Measurements from ENCODE around the gene CEACAM20.
A peak's percentile ranks its signal among the peaks of the same experiment; 100 is the strongest.

The CEACAM20 gene

DNA sequence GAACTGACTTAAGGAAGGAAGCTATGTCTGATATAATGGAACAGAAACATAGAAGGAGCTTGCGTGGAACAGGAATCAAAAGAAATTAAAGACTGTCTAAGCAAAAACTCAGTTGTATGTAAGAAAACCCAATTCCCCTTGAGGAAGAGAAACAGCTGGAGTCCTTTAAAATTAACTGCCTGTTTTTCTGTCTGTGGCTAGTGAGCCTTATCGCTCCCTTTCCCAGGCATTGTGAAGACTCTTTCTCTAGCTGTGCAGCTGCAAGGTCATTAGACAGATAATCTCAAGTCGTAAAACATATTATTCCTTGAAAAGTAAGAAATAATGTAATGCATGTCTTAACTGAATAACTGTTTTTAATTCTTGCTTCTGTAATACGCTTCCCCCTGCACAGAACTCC, 44.2 kb upstream of the CEACAM20 start:
- ChIA-PET POLR2A (no interaction called here), CTCF (interaction anchor here (0.7 to 1.8 kb wide), 2 partner anchors 9 to 518 kb away, joined by 4 read pairs; no protein-coding TSS in a partner anchor)
- TF ChIP-seq L3MBTL2 (conservative IDR thresholded peaks at IDR 0.05) (no peak), ARNT (IDR thresholded peaks at IDR 0.05) (no peak), HDGF (IDR thresholded peaks at IDR 0.05; ENCODE audit: borderline replicate concordance) (no peak), FOXK2 (IDR thresholded peaks at IDR 0.05) (no peak), ZNF384 (IDR thresholded peaks at IDR 0.05) (no peak), SUZ12 (IDR thresholded peaks at IDR 0.05) (no peak), CTBP1 (IDR thresholded peaks at IDR 0.05; ENCODE audit: borderline replicate concordance) (no peak), FOXA1 (IDR thresholded peaks at IDR 0.05) (no peak), TARDBP (IDR thresholded peaks at IDR 0.05) (no peak), NFRKB (IDR thresholded peaks at IDR 0.05) (no peak), PKNOX1 (IDR thresholded peaks at IDR 0.05) (no peak), BHLHE40 (IDR thresholded peaks at IDR 0.05; ENCODE audit: borderline replicate concordance) (no peak), FOXM1 (IDR thresholded peaks at IDR 0.05; ENCODE audit: borderline replicate concordance) (no peak), SP1 (IDR thresholded peaks at IDR 0.05) (no peak), ELF4 (IDR thresholded peaks at IDR 0.05) (no peak), LEF1 (IDR thresholded peaks at IDR 0.05; ENCODE audit: borderline replicate concordance) (no peak)
- DNase-seq (ENCODE audit: extremely low spot score), result no peak

DNA sequence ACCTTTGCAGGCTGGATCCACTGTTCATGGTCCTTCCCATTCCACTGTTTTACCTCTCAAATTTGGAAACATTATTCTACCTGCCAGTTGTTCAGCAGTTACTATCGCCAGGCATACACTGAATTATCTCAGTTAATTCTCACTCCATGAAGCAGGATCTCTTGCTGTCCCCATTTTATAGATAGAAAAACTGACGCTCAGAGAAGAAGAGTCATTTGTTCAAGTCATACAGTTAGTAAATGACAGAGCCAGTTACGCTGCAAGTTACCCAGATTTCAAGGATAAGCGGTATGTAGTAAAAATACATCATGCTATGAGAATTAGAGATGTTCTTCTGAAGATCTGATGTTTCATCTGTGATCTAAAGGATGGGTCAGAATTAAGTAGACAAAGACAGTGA, 43.7 kb upstream of the CEACAM20 start:
- no peak for TF ChIP-seq FOXA1 (IDR thresholded peaks at IDR 0.05)
- no peak for TF ChIP-seq SP1 (IDR thresholded peaks at IDR 0.05)
- TF ChIP-seq NFRKB (IDR thresholded peaks at IDR 0.05), result no peak
- TF ChIP-seq ARNT (IDR thresholded peaks at IDR 0.05), result no peak
- TF ChIP-seq ELF4 (IDR thresholded peaks at IDR 0.05), result no peak
- no peak for TF ChIP-seq FOXK2 (IDR thresholded peaks at IDR 0.05)
- no peak for TF ChIP-seq SUZ12 (IDR thresholded peaks at IDR 0.05)
- TF ChIP-seq BHLHE40 (IDR thresholded peaks at IDR 0.05; ENCODE audit: borderline replicate concordance), result no peak
- no peak for TF ChIP-seq HDGF (IDR thresholded peaks at IDR 0.05; ENCODE audit: borderline replicate concordance)
- no peak for TF ChIP-seq TARDBP (IDR thresholded peaks at IDR 0.05)
- no peak for TF ChIP-seq PKNOX1 (IDR thresholded peaks at IDR 0.05)
- no peak for TF ChIP-seq LEF1 (IDR thresholded peaks at IDR 0.05; ENCODE audit: borderline replicate concordance)
- TF ChIP-seq ZNF384 (IDR thresholded peaks at IDR 0.05), result no peak
- TF ChIP-seq CTBP1 (IDR thresholded peaks at IDR 0.05; ENCODE audit: borderline replicate concordance), result no peak
- DNase-seq (ENCODE audit: extremely low spot score), result no peak
- ChIA-PET POLR2A (no interaction called here), CTCF (interaction anchor here (1.8 kb wide), 1 partner anchor 10 kb away, joined by 4 read pairs; no protein-coding TSS in a partner anchor)

DNA sequence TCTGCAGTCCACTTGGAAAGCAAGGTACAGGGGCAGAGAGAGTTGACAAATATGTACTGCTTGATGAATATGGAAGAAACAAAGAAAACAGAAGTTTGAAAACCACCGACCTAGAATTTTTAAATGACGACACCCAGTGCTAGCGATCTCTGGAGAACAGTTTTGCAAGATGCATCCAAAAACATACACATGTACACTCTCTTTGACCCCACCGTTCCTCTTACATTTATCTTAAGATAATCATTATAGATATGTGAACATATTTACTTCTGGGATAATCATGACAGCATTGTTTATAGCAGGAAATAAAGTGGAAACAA, 43.1 kb upstream of the CEACAM20 start:
- DNase-seq (ENCODE audit: extremely low spot score), result no peak
- POLR2A ChIA-PET, result no interaction called here
- CTCF ChIA-PET, result interaction anchor here (0.6 kb wide), 1 partner anchor 117 kb away, joined by 3 read pairs; no protein-coding TSS in a partner anchor
- no peak for TF ChIP-seq TARDBP (IDR thresholded peaks at IDR 0.05)
- no peak for TF ChIP-seq L3MBTL2 (conservative IDR thresholded peaks at IDR 0.05)
- no peak for TF ChIP-seq FOXK2 (IDR thresholded peaks at IDR 0.05)
- no peak for TF ChIP-seq FOXM1 (IDR thresholded peaks at IDR 0.05; ENCODE audit: borderline replicate concordance)
- TF ChIP-seq NFRKB (IDR thresholded peaks at IDR 0.05), result no peak
- TF ChIP-seq LEF1 (IDR thresholded peaks at IDR 0.05; ENCODE audit: borderline replicate concordance), result no peak
- no peak for TF ChIP-seq HDGF (IDR thresholded peaks at IDR 0.05; ENCODE audit: borderline replicate concordance)
- no peak for TF ChIP-seq FOXA1 (IDR thresholded peaks at IDR 0.05)
- no peak for TF ChIP-seq SP1 (IDR thresholded peaks at IDR 0.05)
- TF ChIP-seq BHLHE40 (IDR thresholded peaks at IDR 0.05; ENCODE audit: borderline replicate concordance), result no peak
- no peak for TF ChIP-seq ZNF384 (IDR thresholded peaks at IDR 0.05)
- TF ChIP-seq ARNT (IDR thresholded peaks at IDR 0.05), result no peak
- no peak for TF ChIP-seq CTBP1 (IDR thresholded peaks at IDR 0.05; ENCODE audit: borderline replicate concordance)
- TF ChIP-seq ELF4 (IDR thresholded peaks at IDR 0.05), result no peak

DNA sequence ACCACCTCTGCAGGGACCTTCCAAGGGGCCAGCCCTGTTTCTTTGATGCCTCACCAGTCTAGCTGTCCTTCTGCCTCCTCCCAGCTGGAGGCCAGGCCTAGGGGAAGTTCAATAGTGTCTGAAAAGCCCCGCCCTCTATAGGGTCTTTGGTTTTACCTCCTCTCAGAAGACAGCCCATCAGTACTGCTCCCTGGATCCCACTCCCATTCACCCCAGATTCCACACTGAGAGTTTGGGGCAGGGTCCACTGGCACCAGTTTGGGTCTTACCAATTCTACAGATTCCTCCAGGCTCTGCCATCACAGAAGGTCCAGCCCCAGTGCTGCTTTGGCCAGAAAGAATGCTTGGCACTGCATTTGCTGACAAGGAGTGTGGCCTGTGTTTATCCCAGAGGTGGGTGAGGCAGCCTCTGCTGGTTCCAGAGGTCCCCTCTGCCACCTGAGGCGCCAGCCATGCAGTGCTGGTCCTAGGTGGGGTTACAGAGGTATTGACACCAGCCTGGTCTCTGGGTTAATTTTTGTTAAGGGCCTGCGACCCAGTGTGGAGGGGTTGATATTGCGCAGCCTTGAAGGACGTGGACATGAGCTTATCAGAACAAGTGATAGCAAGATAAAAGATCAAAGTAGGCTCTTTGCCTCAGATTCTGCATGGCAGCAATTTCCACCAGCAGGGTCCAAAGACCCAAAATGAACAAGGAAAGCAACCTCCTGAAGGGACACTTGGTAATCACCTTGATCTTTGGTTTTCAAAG, 42.5 kb upstream of the CEACAM20 start:
- ChIA-PET CTCF (interaction anchor here (0.6 to 1.6 kb wide), 5 partner anchors 9 to 430 kb away, joined by 3 to 12 read pairs (median 3); no protein-coding TSS in a partner anchor), POLR2A (interaction anchor here (1.3 kb wide), 1 partner anchor 85 kb away, joined by 5 read pairs; no protein-coding TSS in a partner anchor)
- no peak for DNase-seq (ENCODE audit: extremely low spot score)
- no peak for TF ChIP-seq FOXK2 (IDR thresholded peaks at IDR 0.05)
- TF ChIP-seq ARNT (IDR thresholded peaks at IDR 0.05), result no peak
- TF ChIP-seq BHLHE40 (IDR thresholded peaks at IDR 0.05; ENCODE audit: borderline replicate concordance), result no peak
- no peak for TF ChIP-seq FOXM1 (IDR thresholded peaks at IDR 0.05; ENCODE audit: borderline replicate concordance)
- no peak for TF ChIP-seq SUZ12 (IDR thresholded peaks at IDR 0.05)
- TF ChIP-seq HDGF (IDR thresholded peaks at IDR 0.05; ENCODE audit: borderline replicate concordance), result no peak
- no peak for TF ChIP-seq FOXA1 (IDR thresholded peaks at IDR 0.05)
- TF ChIP-seq ELF4 (IDR thresholded peaks at IDR 0.05), result no peak
- TF ChIP-seq L3MBTL2 (conservative IDR thresholded peaks at IDR 0.05), result no peak
- no peak for TF ChIP-seq TARDBP (IDR thresholded peaks at IDR 0.05)
- TF ChIP-seq NFRKB (IDR thresholded peaks at IDR 0.05), result no peak
- TF ChIP-seq SP1 (IDR thresholded peaks at IDR 0.05), result no peak
- TF ChIP-seq ZNF384 (IDR thresholded peaks at IDR 0.05), result no peak

DNA sequence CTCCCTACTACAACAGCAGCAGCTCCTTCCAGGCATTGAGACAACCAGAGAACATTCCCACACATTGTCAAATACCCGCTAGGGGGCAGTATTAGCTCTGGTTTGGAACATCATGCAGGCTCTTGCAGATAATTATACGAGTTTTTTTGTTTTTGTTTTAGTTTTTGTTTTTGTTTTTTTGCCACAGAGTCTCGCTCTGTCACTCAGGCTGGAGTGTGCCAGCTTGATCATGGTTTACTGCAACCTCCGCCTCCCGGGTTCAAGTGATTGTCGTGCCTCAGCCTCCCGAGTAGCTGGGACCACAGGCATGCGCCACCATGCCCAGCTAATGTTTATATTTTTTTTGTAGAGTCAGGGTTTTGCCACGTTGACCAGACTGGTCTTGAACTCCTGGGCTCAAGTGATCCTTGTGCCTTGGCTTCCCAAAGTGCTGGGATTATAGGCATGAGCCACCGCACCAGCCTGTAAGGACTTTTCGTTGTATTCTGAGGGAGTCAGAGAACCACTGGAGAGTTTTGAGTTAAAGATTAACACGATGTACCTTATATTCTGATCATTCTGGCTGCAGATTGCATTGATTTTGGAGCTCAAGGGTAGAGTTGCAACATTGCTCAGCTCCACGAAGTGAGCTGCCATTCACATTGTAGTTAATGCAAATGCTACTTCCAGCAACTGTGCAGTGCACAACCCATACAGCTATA, 41.7 kb upstream of the CEACAM20 start:
- peak; percentile 71 for DNase-seq (ENCODE audit: extremely low spot score)
- ChIA-PET POLR2A (interaction anchor here (0.6 to 1.3 kb wide), 2 partner anchors 86 to 106 kb away, joined by 4 to 5 read pairs; no protein-coding TSS in a partner anchor), CTCF (interaction anchor here (0.6 to 1.6 kb wide), 24 partner anchors 10 to 1355 kb away, joined by 3 to 18 read pairs (median 4); partner anchors contain the start of gene PVR)
- TF ChIP-seq HDGF (IDR thresholded peaks at IDR 0.05; ENCODE audit: borderline replicate concordance), result no peak
- no peak for TF ChIP-seq FOXK2 (IDR thresholded peaks at IDR 0.05)

GRCh38 chr19:44570603-44570983, 41.1 kb upstream of the CEACAM20 start:
- CTCF ChIA-PET, result interaction anchor here (0.6 to 1.6 kb wide), 21 partner anchors 12 to 1355 kb away, joined by 3 to 18 read pairs (median 4); partner anchors contain the start of gene PVR
- POLR2A ChIA-PET, result interaction anchor here (0.6 to 1.3 kb wide), 2 partner anchors 87 to 106 kb away, joined by 4 to 5 read pairs; no protein-coding TSS in a partner anchor
- DNase-seq (ENCODE audit: extremely low spot score), result no peak
- no peak for TF ChIP-seq TARDBP (IDR thresholded peaks at IDR 0.05)
- TF ChIP-seq L3MBTL2 (conservative IDR thresholded peaks at IDR 0.05), result no peak
- TF ChIP-seq ZNF384 (IDR thresholded peaks at IDR 0.05), result no peak
- TF ChIP-seq NFRKB (IDR thresholded peaks at IDR 0.05), result no peak
- no peak for TF ChIP-seq FOXA1 (IDR thresholded peaks at IDR 0.05)
- no peak for TF ChIP-seq BHLHE40 (IDR thresholded peaks at IDR 0.05; ENCODE audit: borderline replicate concordance)
- no peak for TF ChIP-seq LEF1 (IDR thresholded peaks at IDR 0.05; ENCODE audit: borderline replicate concordance)
- no peak for TF ChIP-seq ELF4 (IDR thresholded peaks at IDR 0.05)
- no peak for TF ChIP-seq CTBP1 (IDR thresholded peaks at IDR 0.05; ENCODE audit: borderline replicate concordance)
